ENCODE results near the gene CCDC183.
"Not testable (repeated sequence)": the region's sequence is repeated elsewhere in the genome, so short reads cannot be mapped to it uniquely, and the experiment has no call there.

CCDC183 gene

DNA sequence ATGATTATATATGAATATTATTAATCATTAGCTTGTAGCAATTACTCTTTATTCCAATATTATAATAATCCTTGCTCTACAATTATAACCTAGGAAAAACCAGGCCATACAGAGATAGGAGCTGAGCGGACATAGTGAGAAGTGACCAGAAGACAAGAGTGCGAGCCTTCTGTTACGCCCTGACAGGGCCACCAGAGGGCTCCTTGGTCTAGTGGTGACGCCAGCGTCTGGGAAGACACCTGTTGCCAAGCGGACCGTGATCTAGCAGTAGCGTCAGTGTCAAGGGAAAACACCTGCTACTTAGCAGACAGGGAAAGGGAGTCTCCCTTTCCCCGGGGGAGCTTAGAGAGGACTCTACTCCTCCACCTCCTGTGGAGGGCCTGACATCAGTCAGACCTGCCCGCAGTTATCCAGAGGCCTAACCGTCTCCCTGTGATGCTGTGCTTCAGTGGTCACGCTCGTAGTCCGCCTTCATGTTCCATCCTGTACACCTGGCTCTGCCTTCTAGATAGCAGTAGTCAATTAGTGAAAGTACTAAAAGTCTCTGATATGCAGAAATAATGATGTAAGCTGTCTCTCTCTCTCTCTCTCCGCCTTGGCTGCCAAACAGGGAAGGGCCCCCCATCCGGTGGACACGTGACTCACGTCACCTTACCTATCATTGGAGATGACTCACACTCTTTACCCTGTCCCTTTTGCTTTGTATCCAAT is 29.6 kb upstream of the CCDC183 start:
- not testable (repeated sequence) for DNase-seq (ENCODE audit: extremely low read depth, low read depth)
- TF ChIP-seq, protein P1, sequence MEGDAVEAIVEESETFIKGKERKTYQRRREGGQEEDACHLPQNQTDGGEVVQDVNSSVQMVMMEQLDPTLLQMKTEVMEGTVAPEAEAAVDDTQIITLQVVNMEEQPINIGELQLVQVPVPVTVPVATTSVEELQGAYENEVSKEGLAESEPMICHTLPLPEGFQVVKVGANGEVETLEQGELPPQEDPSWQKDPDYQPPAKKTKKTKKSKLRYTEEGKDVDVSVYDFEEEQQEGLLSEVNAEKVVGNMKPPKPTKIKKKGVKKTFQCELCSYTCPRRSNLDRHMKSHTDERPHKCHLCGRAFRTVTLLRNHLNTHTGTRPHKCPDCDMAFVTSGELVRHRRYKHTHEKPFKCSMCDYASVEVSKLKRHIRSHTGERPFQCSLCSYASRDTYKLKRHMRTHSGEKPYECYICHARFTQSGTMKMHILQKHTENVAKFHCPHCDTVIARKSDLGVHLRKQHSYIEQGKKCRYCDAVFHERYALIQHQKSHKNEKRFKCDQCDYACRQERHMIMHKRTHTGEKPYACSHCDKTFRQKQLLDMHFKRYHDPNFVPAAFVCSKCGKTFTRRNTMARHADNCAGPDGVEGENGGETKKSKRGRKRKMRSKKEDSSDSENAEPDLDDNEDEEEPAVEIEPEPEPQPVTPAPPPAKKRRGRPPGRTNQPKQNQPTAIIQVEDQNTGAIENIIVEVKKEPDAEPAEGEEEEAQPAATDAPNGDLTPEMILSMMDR (IDR thresholded peaks at IDR 0.05; ENCODE audit: low read depth, low read length) = peak; percentile 16

DNA sequence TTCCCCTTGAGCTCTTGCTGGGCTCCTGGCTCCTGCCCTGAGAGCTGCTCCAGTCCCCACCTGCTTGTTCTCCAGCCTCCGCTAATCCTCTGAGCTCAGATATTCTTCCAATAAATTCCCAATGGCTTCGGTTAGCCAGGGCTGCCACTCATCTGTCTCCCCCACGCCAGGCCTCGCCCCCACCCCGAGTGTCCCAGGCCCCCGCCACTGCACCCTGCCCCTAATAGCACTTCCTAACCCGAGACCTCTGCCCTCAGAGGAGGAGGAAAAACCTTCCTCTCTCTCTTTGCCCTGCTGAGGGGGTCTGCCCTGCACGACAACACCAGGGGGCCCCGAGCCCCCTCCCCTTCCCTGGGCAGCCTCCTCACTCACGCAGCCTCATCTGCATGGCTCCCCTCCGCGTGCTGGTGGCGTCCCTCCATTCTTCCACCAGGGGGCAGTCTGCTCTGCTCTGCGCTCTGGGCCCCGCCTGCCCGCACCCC is 26.4 kb upstream of the CCDC183 start:
- no peak for DNase-seq (ENCODE audit: extremely low read depth, low read depth)

DNA sequence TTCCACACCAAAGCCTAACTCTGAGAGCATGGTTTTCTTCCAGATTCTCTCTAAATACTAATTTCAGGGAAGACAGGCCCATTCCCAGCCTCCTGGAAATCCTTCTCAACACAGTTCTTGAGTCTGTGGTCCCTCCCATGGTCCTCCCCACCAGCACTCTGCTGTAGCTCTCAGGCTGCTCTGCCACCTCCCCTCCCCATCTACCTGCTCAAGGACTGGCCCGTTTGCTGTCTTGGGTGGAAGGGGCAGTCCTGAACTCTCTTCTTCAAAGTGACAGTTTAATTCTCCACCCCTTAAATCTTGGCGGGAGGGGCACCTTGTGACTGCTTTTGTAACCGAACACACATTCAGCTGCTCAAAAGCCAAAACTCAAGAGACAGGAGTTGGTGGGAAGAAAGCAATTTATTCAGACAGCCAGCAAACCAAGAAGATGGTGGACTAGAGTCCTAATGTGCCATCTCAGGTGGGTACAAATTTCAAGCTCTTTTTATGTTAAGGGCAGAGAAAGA is 24.2 kb upstream of the CCDC183 start:
- TF ChIP-seq, protein P1 (IDR thresholded peaks at IDR 0.05; ENCODE audit: low read depth, low read length) = no peak
- no peak for DNase-seq (ENCODE audit: extremely low read depth, low read depth)

More for the DNA sequence above, 26.4 kb upstream of the CCDC183 start:
- TF ChIP-seq, protein P1 (IDR thresholded peaks at IDR 0.05; ENCODE audit: low read depth, low read length) = peak; percentile 51

DNA sequence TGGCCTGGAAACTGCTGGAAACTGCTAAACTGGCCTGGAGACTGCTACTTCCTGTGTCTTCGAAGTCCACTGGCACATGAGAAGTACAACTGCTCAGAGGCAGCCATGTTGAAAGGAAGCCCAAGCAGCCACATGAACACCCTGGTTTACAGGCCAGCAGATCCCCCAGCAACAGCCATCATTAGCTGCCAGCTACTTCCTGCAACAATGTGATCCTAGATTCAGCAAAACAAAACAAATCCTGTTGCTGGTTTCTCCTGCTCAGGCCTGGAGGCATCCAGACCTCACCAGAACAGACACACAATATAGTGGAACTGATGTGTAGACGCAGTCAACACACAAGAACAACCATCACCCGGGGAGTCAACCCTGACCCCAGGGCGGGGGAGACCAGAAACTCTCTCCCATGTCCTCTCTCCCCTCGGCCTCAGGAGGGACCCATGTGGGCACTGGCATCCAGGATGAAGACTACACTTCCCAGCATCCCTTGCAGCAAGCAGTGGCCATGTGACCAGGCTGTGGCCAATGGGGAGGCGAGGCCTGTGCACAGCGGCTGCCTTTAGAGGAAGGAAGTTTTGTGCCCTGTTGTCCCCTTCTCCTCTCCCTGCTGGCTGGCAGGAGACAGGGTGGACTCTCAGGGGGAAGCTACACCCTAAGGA is 22.6 kb upstream of the CCDC183 start:
- TF ChIP-seq, protein P1 (IDR thresholded peaks at IDR 0.05; ENCODE audit: low read depth, low read length) = no peak
- no peak for DNase-seq (ENCODE audit: extremely low read depth, low read depth)

DNA sequence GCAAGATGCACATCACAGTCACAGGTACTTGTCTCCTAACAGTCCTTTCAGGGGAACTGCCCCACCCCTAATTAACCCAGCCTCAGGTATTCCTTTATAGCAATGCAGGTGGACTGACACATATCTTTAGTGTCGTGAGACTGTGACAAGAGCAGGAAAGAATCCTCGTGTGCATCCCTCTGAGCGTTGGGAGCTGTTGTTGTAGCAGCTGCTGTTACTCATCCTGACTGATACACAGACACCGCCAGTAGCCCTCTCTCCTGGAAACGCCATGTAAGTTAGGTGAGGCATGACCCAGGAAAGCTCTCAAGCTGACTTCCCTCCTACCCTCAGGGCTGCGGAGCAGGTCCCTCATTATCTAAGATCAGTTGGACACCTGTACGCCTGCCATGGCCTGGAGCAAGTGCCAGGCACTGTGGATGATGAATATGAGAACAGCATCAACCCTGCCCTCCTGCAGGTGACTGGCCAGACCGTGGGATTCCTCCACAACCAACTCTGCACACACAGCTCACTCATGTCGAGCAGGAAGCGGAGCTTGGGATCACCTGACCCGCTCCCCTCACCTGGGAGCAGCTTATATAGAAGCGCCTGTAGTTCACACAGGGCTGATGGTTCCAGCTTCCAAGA is 21.6 kb upstream of the CCDC183 start:
- TF ChIP-seq, protein P1 (IDR thresholded peaks at IDR 0.05; ENCODE audit: low read depth, low read length) = no peak
- DNase-seq (ENCODE audit: extremely low read depth, low read depth) = no peak

DNA sequence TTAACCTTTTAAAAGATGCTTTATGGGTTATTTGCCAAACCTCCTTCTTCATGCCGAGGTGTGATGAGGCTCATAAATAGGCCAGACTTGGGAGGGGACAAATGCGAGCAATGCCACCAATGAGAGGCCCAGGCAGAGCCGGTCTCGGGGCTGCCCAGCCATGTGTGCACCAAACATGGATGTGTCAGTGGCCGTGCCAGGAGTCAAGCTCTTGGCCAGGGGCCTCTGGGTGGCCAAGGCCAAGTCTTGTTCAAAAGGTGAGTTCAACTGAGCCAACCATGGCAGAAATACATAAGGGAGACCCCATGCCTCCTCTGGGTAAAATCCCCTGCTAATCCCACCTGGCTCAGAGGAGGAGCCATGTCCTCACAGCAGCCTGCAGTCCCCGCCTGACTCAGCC is 20.9 kb upstream of the CCDC183 start:
- DNase-seq (ENCODE audit: extremely low read depth, low read depth) = no peak
- TF ChIP-seq, protein P1 (IDR thresholded peaks at IDR 0.05; ENCODE audit: low read depth, low read length) = no peak

DNA sequence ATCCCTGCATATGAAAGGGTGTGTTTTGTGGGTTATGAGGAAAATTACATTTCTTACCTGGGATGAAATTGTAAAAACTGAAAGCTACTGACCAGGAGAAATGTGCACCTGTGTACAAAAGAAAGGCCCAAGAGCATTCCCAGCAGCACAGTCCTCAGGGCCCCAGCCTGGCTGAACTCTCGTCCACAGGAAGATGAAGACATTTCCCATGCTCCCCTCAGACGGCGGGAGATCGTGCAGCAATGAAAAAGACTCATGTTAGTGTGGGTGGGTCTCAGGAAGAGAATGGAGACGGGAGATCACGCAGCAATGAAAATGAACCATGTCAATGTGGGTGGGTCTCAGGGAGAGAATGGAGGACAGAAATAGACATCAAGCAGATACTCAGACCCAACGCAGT is 19.2 kb upstream of the CCDC183 start:
- no peak for DNase-seq (ENCODE audit: extremely low read depth, low read depth)

More for the DNA sequence above, 19.2 kb upstream of the CCDC183 start:
- TF ChIP-seq, protein P1 (IDR thresholded peaks at IDR 0.05; ENCODE audit: low read depth, low read length) = no peak

Data from AG09319 (cell line).